ENCODE results near the gene LIM2. TPM values are rescaled to one million over a fixed set of nuclear protein-coding genes. Genes with fewer than 3 reads are reported as not detected.

LIM2 gene
- total RNA-seq, 1 experiment from 2014 or later = not detected

DNA sequence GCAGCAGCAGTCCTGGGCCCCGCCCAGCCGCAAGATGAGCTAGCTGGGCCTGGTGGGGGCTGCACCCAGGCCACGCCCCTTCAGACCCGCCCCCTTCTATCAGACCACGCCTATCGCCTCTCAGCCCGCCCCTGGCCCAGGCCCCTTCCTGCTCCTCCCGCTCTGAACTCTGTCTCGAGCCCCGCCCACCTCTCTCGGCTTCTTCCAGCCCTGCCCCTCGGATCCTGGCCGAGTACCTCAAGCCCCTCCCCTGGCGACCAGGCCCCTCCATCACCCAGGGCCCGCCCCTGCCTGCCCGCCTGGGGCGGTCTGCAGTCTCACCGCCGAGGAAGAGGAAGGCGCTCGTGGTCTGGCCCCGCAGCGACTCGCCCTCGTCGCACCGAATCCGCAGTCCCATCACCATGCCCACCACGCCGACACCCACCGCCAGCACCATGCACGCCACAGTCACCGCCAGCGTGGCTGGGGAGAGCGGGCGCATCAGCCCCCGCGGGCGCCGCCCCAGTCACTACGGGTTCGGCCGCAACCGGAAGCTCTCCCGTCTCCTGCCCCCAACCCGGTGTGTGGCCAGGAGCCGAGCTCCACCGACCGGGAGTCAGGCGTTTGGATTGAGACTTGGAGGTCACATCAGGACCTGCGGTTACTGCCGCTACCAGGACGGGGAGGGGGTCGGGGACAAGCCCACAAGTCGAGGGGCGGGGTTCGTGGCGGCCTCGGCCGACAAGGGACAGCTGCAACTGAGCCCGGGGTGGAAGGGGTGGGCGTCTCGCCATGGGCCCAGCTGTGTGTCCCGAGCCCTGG lies 20.0 kb downstream of the LIM2 start (continued):
- TF ChIP-seq, protein P1, sequence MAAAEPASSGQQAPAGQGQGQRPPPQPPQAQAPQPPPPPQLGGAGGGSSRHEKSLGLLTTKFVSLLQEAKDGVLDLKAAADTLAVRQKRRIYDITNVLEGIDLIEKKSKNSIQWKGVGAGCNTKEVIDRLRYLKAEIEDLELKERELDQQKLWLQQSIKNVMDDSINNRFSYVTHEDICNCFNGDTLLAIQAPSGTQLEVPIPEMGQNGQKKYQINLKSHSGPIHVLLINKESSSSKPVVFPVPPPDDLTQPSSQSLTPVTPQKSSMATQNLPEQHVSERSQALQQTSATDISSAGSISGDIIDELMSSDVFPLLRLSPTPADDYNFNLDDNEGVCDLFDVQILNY (CRISPR knock-in tag; IDR thresholded peaks at IDR 0.05) = peak; percentile 38; the same call in 1 of the 2 replicates
- no peak for TF ChIP-seq JUN (CRISPR knock-in tag; IDR thresholded peaks at IDR 0.05)
- TF ChIP-seq, protein P2, sequence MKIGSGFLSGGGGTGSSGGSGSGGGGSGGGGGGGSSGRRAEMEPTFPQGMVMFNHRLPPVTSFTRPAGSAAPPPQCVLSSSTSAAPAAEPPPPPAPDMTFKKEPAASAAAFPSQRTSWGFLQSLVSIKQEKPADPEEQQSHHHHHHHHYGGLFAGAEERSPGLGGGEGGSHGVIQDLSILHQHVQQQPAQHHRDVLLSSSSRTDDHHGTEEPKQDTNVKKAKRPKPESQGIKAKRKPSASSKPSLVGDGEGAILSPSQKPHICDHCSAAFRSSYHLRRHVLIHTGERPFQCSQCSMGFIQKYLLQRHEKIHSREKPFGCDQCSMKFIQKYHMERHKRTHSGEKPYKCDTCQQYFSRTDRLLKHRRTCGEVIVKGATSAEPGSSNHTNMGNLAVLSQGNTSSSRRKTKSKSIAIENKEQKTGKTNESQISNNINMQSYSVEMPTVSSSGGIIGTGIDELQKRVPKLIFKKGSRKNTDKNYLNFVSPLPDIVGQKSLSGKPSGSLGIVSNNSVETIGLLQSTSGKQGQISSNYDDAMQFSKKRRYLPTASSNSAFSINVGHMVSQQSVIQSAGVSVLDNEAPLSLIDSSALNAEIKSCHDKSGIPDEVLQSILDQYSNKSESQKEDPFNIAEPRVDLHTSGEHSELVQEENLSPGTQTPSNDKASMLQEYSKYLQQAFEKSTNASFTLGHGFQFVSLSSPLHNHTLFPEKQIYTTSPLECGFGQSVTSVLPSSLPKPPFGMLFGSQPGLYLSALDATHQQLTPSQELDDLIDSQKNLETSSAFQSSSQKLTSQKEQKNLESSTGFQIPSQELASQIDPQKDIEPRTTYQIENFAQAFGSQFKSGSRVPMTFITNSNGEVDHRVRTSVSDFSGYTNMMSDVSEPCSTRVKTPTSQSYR (CRISPR knock-in tag; IDR thresholded peaks at IDR 0.05) = peak; percentile 44; the same call in 1 of the 2 replicates
- no peak for TF ChIP-seq ZNF396 (CRISPR knock-in tag; IDR thresholded peaks at IDR 0.05; ENCODE audit: borderline replicate concordance)
- peak; percentile 92 for TF ChIP-seq SP1 (CRISPR knock-in tag; conservative IDR thresholded peaks at IDR 0.05)

DNA sequence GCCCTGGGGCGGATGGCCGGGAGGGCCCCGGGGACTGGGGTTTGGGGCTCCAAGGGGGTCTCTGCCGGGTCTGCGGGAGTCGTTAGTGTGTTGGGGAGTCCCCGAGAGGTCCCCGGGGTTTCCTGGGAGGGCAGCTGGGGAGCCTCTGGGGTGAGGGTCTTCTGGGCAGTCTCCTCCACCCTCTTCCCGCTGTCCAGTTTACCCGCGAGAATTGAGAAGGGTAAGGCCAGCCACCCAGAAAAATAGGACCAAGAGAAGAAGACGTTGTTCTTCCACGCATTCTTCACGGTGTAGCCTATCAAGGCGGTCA lies 20.6 kb downstream of the LIM2 start:
- H3K27me3 Mint-ChIP-seq (ENCODE audit: low read depth) = peaks cover 15% of the 10 kb centered on the region
- H3K4me3 Mint-ChIP-seq = peak overlapping the region; percentile 99
- no peaks in the 10 kb centered on the region for H3K36me3 Mint-ChIP-seq
- no peak; the same call in 1 of the 2 replicates for ATAC-seq
- no peak for TF ChIP-seq GABPB1 (CRISPR knock-in tag; IDR thresholded peaks at IDR 0.05)
- TF ChIP-seq, protein P3, sequence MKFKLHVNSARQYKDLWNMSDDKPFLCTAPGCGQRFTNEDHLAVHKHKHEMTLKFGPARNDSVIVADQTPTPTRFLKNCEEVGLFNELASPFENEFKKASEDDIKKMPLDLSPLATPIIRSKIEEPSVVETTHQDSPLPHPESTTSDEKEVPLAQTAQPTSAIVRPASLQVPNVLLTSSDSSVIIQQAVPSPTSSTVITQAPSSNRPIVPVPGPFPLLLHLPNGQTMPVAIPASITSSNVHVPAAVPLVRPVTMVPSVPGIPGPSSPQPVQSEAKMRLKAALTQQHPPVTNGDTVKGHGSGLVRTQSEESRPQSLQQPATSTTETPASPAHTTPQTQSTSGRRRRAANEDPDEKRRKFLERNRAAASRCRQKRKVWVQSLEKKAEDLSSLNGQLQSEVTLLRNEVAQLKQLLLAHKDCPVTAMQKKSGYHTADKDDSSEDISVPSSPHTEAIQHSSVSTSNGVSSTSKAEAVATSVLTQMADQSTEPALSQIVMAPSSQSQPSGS (CRISPR knock-in tag; IDR thresholded peaks at IDR 0.05; ENCODE audit: borderline replicate concordance, low read depth) = no peak
- no peak for TF ChIP-seq CREB1 (CRISPR knock-in tag; IDR thresholded peaks at IDR 0.05)
- no peak for TF ChIP-seq ETV6 (CRISPR knock-in tag; IDR thresholded peaks at IDR 0.05)
- TF ChIP-seq TEAD4 (CRISPR knock-in tag; IDR thresholded peaks at IDR 0.05) = no peak
- ChIA-PET CTCF (interaction anchor here (0.6 to 3.7 kb wide), 15 partner anchors 27 to 436 kb away, joined by 3 to 25 read pairs (median 4); partner anchors contain the start of genes KLK10 and SIGLEC10), POLR2A (interaction anchor here (0.6 to 1.7 kb wide), 8 partner anchors 13 to 321 kb away, joined by 4 to 13 read pairs (median 5); partner anchors contain the start of genes C19orf84 and VSIG10L)
- peaks cover 33% of the 10 kb centered on the region for H3K4me1 Mint-ChIP-seq
- H3K9me3 Mint-ChIP-seq = no peaks in the 10 kb centered on the region
- peak; percentile 25 for DNase-seq (ENCODE audit: low spot score)
- peak overlapping the region; percentile 88 for H3K27ac Mint-ChIP-seq

DNA sequence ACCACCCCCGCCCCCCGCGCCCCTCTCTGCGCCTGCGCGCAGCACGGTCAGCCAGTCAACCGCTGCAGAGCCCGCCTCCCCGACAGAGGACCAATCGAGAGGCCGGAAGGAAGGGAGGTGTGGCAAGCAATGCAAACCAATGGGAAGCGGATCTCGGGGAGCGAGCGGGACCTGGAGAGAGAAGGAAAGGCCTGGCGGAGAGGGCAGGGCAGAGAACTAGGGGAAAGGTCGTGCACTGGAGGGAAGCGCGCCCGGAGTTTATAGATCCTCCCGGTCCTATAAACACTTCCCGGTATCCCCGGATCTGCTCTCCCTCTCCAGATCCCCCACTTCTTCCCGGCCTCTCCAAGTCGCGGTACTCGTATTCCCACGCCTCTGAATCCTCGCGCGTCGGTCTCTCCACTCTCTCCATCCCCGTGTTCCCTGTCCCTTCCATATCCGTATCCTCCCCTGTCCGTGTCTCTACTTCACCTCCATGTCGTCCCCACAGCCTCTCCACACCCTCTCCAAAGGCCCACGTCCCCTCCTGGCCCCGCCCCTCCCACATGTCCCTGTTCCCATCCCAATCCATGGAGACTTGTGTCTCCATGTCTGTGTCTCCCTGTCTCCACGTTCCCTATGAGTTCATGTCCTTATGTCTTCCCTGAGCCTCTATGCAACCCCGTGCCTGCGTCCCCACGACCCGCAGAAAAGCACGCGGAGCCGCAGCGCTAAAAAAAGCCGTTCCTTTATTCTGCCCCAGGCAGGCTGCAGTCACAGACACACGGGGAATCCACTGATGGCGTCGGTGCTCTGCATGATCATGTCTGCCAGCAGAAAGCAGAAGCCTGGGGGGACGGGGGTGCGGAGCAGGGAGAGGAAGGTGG lies 21.2 kb downstream of the LIM2 start:
- ChIA-PET CTCF (interaction anchor here (0.7 to 3.7 kb wide), 11 partner anchors 27 to 295 kb away, joined by 3 to 25 read pairs (median 4); partner anchors contain the start of gene SIGLEC10), POLR2A (interaction anchor here (0.7 to 1.7 kb wide), 9 partner anchors 24 to 322 kb away, joined by 3 to 13 read pairs (median 5); partner anchors contain the start of genes C19orf84 and VSIG10L)

More for the DNA sequence above, 21.2 kb downstream of the LIM2 start:
- Mint-ChIP-seq H3K4me1 (peaks cover 33% of the 10 kb centered on the region), H3K4me3 (peak overlapping the region; percentile 99), H3K27me3 (ENCODE audit: low read depth) (peaks cover 10% of the 10 kb centered on the region), H3K9me3 (no peaks in the 10 kb centered on the region), H3K36me3 (no peaks in the 10 kb centered on the region), H3K27ac (peak overlapping the region; percentile 97)
- DNase-seq (ENCODE audit: low spot score) (peak; percentile 98), ATAC-seq (peak; percentile 77)
- no peak for TF ChIP-seq GRHL2 (CRISPR knock-in tag; IDR thresholded peaks at IDR 0.05; ENCODE audit: insufficient replicate concordance, severe bottlenecking)
- TF ChIP-seq SOX15 (CRISPR knock-in tag; IDR thresholded peaks at IDR 0.05) = no peak
- TF ChIP-seq ZNF263 (CRISPR knock-in tag; IDR thresholded peaks at IDR 0.05; ENCODE audit: low read depth) = no peak
- TF ChIP-seq, protein P4, sequence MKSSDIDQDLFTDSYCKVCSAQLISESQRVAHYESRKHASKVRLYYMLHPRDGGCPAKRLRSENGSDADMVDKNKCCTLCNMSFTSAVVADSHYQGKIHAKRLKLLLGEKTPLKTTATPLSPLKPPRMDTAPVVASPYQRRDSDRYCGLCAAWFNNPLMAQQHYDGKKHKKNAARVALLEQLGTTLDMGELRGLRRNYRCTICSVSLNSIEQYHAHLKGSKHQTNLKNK (CRISPR knock-in tag; IDR thresholded peaks at IDR 0.05) = no peak
- TF ChIP-seq, protein P5, sequence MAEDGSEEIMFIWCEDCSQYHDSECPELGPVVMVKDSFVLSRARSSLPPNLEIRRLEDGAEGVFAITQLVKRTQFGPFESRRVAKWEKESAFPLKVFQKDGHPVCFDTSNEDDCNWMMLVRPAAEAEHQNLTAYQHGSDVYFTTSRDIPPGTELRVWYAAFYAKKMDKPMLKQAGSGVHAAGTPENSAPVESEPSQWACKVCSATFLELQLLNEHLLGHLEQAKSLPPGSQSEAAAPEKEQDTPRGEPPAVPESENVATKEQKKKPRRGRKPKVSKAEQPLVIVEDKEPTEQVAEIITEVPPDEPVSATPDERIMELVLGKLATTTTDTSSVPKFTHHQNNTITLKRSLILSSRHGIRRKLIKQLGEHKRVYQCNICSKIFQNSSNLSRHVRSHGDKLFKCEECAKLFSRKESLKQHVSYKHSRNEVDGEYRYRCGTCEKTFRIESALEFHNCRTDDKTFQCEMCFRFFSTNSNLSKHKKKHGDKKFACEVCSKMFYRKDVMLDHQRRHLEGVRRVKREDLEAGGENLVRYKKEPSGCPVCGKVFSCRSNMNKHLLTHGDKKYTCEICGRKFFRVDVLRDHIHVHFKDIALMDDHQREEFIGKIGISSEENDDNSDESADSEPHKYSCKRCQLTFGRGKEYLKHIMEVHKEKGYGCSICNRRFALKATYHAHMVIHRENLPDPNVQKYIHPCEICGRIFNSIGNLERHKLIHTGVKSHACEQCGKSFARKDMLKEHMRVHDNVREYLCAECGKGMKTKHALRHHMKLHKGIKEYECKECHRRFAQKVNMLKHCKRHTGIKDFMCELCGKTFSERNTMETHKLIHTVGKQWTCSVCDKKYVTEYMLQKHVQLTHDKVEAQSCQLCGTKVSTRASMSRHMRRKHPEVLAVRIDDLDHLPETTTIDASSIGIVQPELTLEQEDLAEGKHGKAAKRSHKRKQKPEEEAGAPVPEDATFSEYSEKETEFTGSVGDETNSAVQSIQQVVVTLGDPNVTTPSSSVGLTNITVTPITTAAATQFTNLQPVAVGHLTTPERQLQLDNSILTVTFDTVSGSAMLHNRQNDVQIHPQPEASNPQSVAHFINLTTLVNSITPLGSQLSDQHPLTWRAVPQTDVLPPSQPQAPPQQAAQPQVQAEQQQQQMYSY (CRISPR knock-in tag; IDR thresholded peaks at IDR 0.05) = peak; percentile 38; the same call in 1 of the 2 replicates
- no peak for TF ChIP-seq JAZF1 (CRISPR knock-in tag; IDR thresholded peaks at IDR 0.05)
- 0 out of 2 replicates have a peak, but pooled peaks have one; percentile 19 for TF ChIP-seq NFYB (CRISPR knock-in tag; conservative IDR thresholded peaks at IDR 0.05; ENCODE audit: low read depth)
- TF ChIP-seq, protein P6, sequence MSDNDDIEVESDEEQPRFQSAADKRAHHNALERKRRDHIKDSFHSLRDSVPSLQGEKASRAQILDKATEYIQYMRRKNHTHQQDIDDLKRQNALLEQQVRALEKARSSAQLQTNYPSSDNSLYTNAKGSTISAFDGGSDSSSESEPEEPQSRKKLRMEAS (CRISPR knock-in tag; IDR thresholded peaks at IDR 0.05) = peak; percentile 8; the same call in 1 of the 2 replicates
- no peak for TF ChIP-seq SMAD3 (CRISPR knock-in tag; IDR thresholded peaks at IDR 0.05; ENCODE audit: borderline replicate concordance)
- no peak for TF ChIP-seq ESRRA (CRISPR knock-in tag; IDR thresholded peaks at IDR 0.05; ENCODE audit: borderline replicate concordance)

Measured in WTC11 (cell line).